Activated T-helper 17 cell treated with anti-CD3 and anti-CD28 coated beads, Interleukin-2, amount 50 U/mL, for 72 hours (primary cell): ENCODE data around the gene CNTN2. TPM values are rescaled to one million over a fixed set of nuclear protein-coding genes. Genes with fewer than 3 reads are reported as not detected.

Source experiments
- ATAC-seq: fragments of 150-1000 bp; cut with Tn5 transposase; replicated peaks from 2 replicates; pipeline ENCODE4 v1.10.0; 2021; ENCODE audit warnings: mild to moderate bottlenecking, moderate library complexity
- H3K27ac Mint-ChIP-seq: one replicate; pipeline ENCODE4 v1.8.0; 2022; ENCODE audit warnings: mixed read lengths
- H3K27me3 Mint-ChIP-seq: one replicate; pipeline ENCODE4 v1.8.0; 2022; ENCODE audit warnings: mixed read lengths
- H3K36me3 Mint-ChIP-seq: one replicate; pipeline ENCODE4 v1.8.0; 2022; ENCODE audit warnings: low read depth, mild to moderate bottlenecking, mixed read lengths
- H3K4me1 Mint-ChIP-seq: one replicate; pipeline ENCODE4 v1.8.0; 2022; ENCODE audit warnings: mixed read lengths
- H3K4me3 Mint-ChIP-seq: one replicate; pipeline ENCODE4 v1.8.0; 2022; ENCODE audit warnings: mild to moderate bottlenecking, mixed read lengths
- H3K9me3 Mint-ChIP-seq: one replicate; pipeline ENCODE4 v1.8.0; 2022; ENCODE audit warnings: mixed read lengths
- total RNA-seq, 2 donors: library from RNA; stranded (reverse); gene quantifications; one replicate each; pipeline ENCODE4 v1.2.3, GENCODE V29; 2022

The CNTN2 gene, protein sequence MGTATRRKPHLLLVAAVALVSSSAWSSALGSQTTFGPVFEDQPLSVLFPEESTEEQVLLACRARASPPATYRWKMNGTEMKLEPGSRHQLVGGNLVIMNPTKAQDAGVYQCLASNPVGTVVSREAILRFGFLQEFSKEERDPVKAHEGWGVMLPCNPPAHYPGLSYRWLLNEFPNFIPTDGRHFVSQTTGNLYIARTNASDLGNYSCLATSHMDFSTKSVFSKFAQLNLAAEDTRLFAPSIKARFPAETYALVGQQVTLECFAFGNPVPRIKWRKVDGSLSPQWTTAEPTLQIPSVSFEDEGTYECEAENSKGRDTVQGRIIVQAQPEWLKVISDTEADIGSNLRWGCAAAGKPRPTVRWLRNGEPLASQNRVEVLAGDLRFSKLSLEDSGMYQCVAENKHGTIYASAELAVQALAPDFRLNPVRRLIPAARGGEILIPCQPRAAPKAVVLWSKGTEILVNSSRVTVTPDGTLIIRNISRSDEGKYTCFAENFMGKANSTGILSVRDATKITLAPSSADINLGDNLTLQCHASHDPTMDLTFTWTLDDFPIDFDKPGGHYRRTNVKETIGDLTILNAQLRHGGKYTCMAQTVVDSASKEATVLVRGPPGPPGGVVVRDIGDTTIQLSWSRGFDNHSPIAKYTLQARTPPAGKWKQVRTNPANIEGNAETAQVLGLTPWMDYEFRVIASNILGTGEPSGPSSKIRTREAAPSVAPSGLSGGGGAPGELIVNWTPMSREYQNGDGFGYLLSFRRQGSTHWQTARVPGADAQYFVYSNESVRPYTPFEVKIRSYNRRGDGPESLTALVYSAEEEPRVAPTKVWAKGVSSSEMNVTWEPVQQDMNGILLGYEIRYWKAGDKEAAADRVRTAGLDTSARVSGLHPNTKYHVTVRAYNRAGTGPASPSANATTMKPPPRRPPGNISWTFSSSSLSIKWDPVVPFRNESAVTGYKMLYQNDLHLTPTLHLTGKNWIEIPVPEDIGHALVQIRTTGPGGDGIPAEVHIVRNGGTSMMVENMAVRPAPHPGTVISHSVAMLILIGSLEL
- not detected for total RNA-seq

DNA sequence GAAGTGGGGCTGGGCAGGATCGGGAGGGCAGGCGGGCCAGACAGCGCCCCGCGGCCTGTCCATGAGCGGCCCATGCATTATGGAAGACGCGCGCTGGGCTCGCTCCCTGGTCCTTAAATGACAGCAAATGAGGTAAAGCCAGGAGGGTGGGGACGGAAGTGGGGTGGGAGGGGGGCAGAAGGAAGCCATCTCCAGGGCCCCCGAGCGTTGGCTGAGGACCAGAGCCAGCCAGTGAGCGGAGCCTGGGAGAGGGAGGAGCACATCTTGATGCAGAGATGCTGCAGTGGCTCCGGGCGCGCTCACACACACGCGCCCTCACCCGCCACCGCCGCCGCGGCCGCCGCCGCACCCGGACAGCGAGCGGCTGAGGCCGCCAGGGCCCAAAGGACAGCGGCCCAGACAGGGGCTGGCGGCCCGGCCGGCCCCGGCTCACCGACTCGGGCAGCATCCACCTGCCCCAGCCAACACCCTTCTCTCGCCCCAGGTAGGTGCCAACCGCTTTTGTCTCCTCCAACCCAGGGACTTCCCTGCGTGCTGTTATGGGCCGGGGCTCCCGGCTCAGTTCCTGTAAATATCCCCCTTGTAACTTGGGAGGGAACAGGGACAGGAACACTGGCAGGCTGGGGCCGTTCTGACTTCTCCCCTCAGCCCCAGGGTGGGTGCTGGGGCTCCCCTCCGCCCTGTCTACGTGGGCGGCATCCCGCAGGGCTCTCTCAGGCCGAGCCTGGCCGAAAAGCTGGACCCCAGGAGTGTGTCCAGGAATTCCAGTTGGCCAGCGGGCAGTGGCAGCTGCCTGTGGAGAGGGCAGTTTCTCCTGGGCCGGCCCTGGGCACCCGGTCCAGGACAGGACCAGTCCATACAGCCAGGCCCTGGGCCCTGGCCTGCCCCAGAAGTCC is at the start of gene CNTN2:
CNTN2 (plus strand) TSS at position 302 of the 896 bp plus-strand sequence. CDS start 9,974 bp downstream, outside the sequence.
- Mint-ChIP-seq H3K4me1 (no peaks in the 10 kb centered on the region), H3K36me3 (no peaks in the 10 kb centered on the region), H3K4me3 (no peak within 1 kb of the TSS), H3K9me3 (no peaks in the 10 kb centered on the region), H3K27me3 (peaks cover 39% of the 10 kb centered on the region), H3K27ac (no peak within 1 kb of the TSS)
- no peak for ATAC-seq

DNA sequence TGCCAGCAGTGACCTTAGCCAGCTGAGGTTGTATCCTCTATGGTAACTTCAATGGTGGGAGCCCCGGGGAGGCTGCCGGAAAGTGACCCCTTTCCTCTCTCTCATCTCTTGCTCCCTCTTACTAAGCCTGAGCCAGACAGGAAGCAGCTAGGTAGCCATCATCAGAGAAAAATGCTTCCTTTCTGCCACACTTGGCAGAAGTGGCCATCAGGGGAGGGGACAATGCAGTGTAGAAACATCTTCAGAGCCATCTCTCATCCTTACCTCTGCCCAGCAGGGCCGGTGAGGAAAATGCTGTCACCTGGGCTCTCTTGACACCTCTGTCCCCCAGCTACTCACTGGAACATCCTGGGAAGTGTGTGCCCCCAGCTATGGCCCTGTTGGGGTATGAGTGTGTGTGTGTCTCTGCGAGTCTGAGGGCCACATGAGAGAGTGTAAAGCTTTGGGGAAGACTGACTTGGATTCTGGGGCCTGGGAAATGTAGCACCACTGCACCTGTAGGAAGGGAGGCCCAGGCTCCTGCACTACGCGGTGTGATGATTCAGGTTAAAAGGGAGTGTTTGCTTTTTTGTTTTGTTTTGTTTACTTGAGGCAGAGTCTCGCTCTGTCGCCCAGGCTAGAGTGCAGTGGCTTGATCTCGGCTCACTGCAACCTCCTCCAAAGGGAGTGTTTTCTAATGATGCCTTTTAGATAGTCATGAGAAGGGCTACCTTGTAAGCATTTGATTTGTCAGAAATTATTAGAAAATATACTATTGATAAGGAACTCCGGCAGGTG is 48.7 kb upstream of the CNTN2 start:
- Mint-ChIP-seq H3K27me3 (peaks cover 3% of the 10 kb centered on the region), H3K36me3 (no peaks in the 10 kb centered on the region), H3K4me1 (no peaks in the 10 kb centered on the region), H3K9me3 (no peaks in the 10 kb centered on the region), H3K4me3 (no peak overlapping the region), H3K27ac (no peak overlapping the region)
- no peak for ATAC-seq

DNA sequence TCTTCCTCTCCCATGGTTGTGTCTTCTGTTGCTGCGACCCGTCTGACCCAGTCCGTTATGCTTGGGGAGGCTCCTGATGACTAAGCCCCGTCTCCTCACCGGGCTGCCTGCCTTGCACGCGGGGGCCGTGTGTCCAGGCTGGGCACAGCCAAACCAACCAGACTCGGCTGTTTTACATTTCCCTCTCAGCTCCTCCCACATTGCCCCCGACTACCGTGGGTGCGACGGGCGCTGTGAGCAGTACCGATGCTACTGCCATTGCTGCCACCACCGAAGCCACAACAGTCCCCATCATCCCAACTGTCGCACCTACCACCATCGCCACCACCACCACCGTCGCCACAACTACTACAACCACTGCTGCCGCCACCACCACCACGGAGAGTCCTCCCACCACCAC is 46.0 kb upstream of the CNTN2 start:
- H3K4me3 Mint-ChIP-seq: no peak overlapping the region
- ATAC-seq: no peak
- no peaks in the 10 kb centered on the region for H3K4me1 Mint-ChIP-seq
- H3K27ac Mint-ChIP-seq: no peak overlapping the region
- no peaks in the 10 kb centered on the region for H3K9me3 Mint-ChIP-seq
- peaks cover 5% of the 10 kb centered on the region for H3K27me3 Mint-ChIP-seq
- no peaks in the 10 kb centered on the region for H3K36me3 Mint-ChIP-seq

DNA sequence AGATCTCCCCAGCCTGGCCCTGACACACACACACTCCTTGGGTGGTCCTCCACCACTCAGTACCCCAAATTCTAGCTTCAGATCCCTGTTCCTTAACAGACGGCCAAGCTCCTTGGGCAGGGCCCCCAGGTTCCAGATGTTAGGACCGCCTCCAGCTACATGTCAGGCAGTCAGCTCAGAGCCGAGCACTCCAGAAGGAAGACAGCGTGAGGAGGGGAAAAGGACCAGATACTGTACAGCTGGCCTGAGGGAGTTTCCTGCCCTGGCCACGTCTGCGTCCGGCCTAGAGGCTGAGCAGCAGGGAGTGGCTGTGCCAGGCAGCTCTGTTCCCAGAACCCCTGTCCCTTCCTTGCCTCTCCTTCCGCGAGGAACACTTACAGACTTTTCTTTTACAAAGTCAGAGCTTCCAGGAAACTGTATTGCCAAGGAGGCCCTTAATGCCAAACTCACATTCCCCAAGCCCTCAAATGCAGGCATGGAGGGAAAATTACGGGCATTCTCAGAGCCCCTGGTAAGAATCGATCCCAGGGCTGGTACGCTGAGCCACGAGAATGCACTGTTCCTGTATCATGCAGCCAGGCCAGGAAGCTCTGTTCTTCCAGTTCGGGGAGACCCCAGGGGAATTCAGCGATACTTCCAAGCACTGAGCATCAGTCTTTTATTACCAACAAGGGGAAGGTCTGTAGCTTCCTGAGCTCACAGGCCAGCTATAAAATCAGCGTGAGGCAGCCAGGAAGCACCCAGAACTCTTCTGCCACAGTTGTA is 45.2 kb upstream of the CNTN2 start:
- no peak for ATAC-seq
- Mint-ChIP-seq H3K4me1 (no peaks in the 10 kb centered on the region), H3K4me3 (no peak overlapping the region), H3K36me3 (no peaks in the 10 kb centered on the region), H3K9me3 (no peaks in the 10 kb centered on the region), H3K27me3 (peaks cover 5% of the 10 kb centered on the region), H3K27ac (no peak overlapping the region)

DNA sequence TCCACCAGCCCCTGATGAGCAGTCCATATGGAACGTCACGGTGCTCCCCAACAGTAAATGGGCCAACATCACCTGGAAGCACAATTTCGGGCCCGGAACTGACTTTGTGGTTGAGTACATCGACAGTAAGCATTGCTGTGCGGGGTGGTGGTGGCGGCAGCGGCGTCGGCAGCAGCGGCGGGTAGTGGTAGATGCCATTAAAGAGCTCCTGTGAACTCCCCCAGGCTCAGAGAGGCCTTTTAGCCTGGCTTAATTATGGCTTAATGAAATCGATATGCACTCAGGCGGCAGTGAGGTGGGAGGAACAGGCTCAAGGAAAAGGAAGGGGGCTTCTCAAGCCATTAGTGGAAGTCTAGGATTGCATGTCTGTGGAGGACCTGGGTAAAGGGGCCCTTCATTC is 41.9 kb upstream of the CNTN2 start:
- H3K27ac Mint-ChIP-seq: no peak overlapping the region
- no peaks in the 10 kb centered on the region for H3K36me3 Mint-ChIP-seq
- no peak overlapping the region for H3K4me3 Mint-ChIP-seq
- H3K4me1 Mint-ChIP-seq: no peaks in the 10 kb centered on the region
- ATAC-seq: no peak
- H3K27me3 Mint-ChIP-seq: peaks cover 7% of the 10 kb centered on the region
- H3K9me3 Mint-ChIP-seq: no peaks in the 10 kb centered on the region

DNA sequence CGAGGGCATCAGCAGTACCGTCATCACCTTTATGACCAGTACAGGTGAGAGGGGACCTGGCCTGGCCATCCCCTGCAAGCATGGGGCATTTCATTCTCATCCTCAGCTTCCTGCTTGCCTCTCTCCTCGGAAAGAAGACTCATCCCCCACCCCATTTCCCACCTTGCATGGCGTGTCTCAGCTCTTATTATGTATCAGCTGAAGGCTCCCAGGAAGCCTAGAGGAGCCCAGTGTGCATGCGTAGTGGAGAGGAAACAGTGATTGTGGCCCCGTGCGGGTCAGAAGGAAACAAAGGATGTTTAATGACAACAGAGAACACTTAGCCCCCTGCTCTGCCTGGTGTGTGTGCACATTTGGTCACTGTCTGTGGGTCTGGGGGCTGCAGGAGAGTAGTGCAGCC is 40.3 kb upstream of the CNTN2 start:
- no peak overlapping the region for H3K27ac Mint-ChIP-seq
- peaks cover 14% of the 10 kb centered on the region for H3K27me3 Mint-ChIP-seq
- no peaks in the 10 kb centered on the region for H3K36me3 Mint-ChIP-seq
- H3K4me3 Mint-ChIP-seq: no peak overlapping the region
- no peak for ATAC-seq
- no peaks in the 10 kb centered on the region for H3K9me3 Mint-ChIP-seq
- H3K4me1 Mint-ChIP-seq: no peaks in the 10 kb centered on the region

DNA sequence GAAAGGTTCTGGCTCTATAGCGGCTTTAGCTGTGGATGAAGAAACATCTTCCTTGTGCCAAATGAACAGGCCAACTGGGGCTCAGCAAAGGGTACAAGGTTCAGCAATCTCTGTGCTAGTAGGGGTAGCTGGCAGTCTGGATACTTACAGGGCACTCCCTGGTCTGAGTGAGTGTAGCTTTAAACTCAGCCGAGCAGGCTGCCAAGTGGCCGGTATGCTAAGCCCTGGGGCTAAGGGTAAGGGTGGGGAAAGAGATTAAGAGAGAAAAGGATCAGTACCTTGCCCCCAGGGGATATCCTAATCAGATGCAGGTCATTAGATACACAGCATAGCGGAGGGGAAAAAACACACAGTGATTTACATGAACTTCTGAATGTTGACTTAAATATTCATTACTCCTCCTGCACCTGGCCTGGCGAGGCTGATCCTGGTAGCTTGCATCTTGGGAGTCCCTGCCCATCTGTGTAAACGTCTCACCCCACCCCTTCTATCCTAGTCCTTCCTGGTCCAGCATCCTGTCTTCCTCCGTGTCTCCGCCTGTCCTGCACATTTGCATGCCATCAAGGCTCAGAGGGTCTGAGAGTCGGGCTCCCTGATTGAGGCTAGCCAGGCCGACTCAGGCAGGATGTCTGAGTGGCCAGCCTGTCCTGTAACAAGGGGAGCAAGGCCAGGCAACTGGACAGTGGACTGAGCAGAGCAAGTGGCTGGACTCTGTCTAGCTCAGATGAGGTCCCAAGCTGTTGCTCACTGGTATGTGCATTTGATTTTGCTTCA is 39.5 kb upstream of the CNTN2 start:
- Mint-ChIP-seq H3K4me1 (no peaks in the 10 kb centered on the region), H3K36me3 (no peaks in the 10 kb centered on the region), H3K9me3 (no peaks in the 10 kb centered on the region), H3K4me3 (no peak overlapping the region), H3K27ac (no peak overlapping the region), H3K27me3 (peaks cover 14% of the 10 kb centered on the region)
- no peak for ATAC-seq

DNA sequence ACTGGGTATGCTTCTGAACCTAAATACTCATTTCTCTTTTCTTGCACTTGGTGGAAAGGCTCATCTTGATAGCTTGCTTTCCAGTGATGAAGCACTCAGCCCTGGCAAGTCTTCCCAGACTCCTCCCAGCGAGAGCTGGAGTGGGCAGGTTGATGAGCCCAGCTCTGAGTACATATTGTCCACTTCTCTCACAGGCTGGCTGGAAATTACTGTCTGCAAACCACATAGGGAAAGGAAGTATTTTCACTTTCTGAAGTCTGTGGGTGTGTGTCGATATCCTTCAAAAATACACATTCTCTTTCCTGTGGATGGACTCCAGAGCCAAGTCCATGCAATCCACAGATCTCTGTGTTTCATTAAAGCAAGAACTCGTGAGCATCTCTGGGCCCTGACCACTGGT is 38.7 kb upstream of the CNTN2 start:
- H3K9me3 Mint-ChIP-seq: no peaks in the 10 kb centered on the region
- no peak for ATAC-seq
- H3K27me3 Mint-ChIP-seq: peaks cover 14% of the 10 kb centered on the region
- no peaks in the 10 kb centered on the region for H3K4me1 Mint-ChIP-seq
- no peaks in the 10 kb centered on the region for H3K36me3 Mint-ChIP-seq
- no peak overlapping the region for H3K27ac Mint-ChIP-seq
- no peak overlapping the region for H3K4me3 Mint-ChIP-seq

DNA sequence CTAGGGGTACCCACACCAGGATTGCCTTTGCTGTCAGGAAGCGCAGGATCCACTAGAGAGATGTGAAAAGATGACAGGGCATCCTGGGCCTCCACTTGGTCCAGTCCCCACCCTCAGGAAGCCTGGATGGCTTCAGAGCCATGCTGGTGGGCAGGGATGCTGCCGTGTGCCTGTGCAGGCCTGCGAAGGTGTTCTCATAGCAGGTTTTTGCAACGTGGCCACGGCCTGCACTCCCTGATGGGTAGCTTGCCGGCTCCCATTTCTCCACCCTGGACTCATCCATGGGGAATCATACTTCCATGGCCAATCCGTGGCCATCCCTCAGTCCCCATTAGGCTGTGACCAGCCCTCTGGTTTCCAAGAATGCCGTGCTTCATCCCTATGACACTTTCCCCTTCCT is 34.1 kb upstream of the CNTN2 start:
- Mint-ChIP-seq H3K4me3 (no peak overlapping the region), H3K36me3 (no peaks in the 10 kb centered on the region), H3K27me3 (peaks cover 9% of the 10 kb centered on the region), H3K9me3 (no peaks in the 10 kb centered on the region), H3K4me1 (no peaks in the 10 kb centered on the region), H3K27ac (no peak overlapping the region)
- no peak for ATAC-seq

DNA sequence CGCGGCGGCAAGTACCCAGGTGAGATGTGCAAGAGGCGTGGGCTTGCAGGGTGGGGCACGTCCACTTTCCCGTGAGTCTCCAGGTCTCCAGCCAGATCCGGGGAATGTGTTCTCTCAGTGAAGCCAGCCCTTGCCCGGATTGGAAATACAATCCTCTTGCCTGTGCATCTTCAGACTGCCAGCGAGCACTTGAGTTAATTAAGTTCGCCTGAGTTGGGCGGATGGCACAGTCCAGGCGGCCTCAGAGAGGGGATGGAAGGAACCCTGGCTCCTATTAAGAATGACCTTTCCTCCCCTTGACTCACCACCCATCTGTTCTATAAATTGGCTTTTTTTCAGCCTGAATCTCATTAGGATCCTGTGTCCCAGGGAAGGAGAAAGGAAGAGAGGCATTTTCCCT is 33.3 kb upstream of the CNTN2 start:
- no peak for ATAC-seq
- Mint-ChIP-seq H3K36me3 (no peaks in the 10 kb centered on the region), H3K4me1 (no peaks in the 10 kb centered on the region), H3K9me3 (no peaks in the 10 kb centered on the region), H3K4me3 (no peak overlapping the region), H3K27ac (no peak overlapping the region), H3K27me3 (peaks cover 9% of the 10 kb centered on the region)

DNA sequence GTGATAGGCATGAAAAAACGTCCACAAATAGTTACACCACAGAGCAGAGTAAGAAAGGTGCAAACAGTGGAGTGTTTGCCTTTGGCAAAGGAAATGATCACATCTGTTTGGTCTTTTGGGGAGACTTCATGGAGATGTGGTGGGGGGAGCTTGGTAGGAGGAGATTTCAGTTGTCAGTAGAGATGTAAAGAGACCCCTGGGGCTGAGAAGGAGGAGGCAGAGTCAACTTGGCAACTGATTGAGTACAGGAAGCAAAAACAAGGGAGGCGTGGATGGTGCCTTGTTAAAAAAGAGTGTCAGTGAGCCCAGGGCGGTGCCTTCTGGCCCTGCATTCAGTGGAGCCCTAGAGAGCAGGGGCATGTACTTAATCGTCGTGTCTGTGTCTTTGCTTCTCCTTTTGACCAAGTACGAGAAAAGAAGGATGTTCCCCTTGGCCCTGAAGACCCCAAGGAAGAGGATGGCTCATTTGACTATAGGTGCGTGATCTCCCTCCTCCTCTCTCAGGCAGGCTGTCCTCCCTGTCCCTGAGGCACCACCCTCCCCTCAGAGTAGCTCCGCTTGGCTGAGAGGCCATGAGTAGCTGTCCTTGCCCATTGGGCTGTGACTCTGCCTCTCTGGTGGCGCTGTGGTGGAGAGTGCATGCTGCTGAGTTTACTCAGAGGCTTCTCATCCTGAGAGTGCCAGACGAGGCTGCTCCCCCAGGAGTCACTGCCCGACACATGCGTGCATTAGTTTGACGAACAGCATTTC is 30.4 kb upstream of the CNTN2 start:
- no peaks in the 10 kb centered on the region for H3K36me3 Mint-ChIP-seq
- no peaks in the 10 kb centered on the region for H3K9me3 Mint-ChIP-seq
- no peak overlapping the region for H3K27ac Mint-ChIP-seq
- no peak overlapping the region for H3K4me3 Mint-ChIP-seq
- H3K4me1 Mint-ChIP-seq: no peaks in the 10 kb centered on the region
- ATAC-seq: no peak
- H3K27me3 Mint-ChIP-seq: no peaks in the 10 kb centered on the region
